ENCODE results near the gene SHH. TPM values are rescaled to one million over a fixed set of nuclear protein-coding genes. Genes with fewer than 3 reads are reported as not detected.

SHH gene
- total and polyA plus RNA-seq, 2 experiments from 2014 or later, result not detected

DNA sequence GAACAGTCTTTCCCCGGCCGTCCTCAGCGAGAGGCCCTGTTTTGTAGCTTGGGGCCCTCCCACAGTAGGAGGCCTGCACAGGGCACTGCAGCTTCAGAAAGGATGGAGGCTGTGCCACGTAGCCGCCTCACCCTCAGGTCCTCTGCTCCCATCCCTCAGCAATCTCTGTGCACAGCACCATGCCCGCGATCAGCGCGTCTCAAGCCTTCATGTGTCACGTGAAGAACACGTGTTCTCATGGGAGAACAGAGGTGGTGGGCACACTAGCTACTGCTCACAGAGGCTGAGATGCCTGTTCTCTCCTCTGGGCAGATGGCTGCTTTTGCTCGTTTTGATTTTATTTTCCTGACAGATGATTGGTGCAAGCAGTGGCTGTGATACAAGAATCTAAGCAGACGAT is 8.5 kb upstream of the SHH start:
- Histone ChIP-seq H3K4me1 (ENCODE audit: insufficient read depth) (no peaks in the 10 kb centered on the region), H3K27ac (ENCODE audit: low read depth) (no peak overlapping the region), H3F3A (replicated peaks; ENCODE audit: low read depth) (no peaks in the 10 kb centered on the region), H3K36me3 (ENCODE audit: insufficient read depth) (no peaks in the 10 kb centered on the region), H4K20me1 (replicated peaks; ENCODE audit: insufficient read depth) (no peaks in the 10 kb centered on the region), H3K79me2 (replicated peaks; ENCODE audit: insufficient read depth) (no peaks in the 10 kb centered on the region), H3K9me2 (ENCODE audit: insufficient read depth) (no peaks in the 10 kb centered on the region), H3K4me3 (no peak overlapping the region), H3K4me2 (no peak overlapping the region), H2AFZ (no peak overlapping the region), H3K27me3 (ENCODE audit: insufficient read depth) (peaks cover under 1% of the 10 kb centered on the region; the same call in 1 of the 2 replicates)
- ATAC-seq, result no peak
- no peak for TF ChIP-seq STAT1 (IDR thresholded peaks at IDR 0.05; ENCODE audit: unreplicated experiment)
- TF ChIP-seq ZNF114 (CRISPR knock-in tag; IDR thresholded peaks at IDR 0.05), result no peak
- TF ChIP-seq, protein P1, sequence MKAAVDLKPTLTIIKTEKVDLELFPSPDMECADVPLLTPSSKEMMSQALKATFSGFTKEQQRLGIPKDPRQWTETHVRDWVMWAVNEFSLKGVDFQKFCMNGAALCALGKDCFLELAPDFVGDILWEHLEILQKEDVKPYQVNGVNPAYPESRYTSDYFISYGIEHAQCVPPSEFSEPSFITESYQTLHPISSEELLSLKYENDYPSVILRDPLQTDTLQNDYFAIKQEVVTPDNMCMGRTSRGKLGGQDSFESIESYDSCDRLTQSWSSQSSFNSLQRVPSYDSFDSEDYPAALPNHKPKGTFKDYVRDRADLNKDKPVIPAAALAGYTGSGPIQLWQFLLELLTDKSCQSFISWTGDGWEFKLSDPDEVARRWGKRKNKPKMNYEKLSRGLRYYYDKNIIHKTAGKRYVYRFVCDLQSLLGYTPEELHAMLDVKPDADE (IDR thresholded peaks at IDR 0.05), result no peak
- no peak for TF ChIP-seq EZH2 (IDR thresholded peaks at IDR 0.05; ENCODE audit: low read depth, unreplicated experiment)
- no peak for TF ChIP-seq NANOG (IDR thresholded peaks at IDR 0.05; ENCODE audit: borderline replicate concordance)
- TF ChIP-seq, protein P2, sequence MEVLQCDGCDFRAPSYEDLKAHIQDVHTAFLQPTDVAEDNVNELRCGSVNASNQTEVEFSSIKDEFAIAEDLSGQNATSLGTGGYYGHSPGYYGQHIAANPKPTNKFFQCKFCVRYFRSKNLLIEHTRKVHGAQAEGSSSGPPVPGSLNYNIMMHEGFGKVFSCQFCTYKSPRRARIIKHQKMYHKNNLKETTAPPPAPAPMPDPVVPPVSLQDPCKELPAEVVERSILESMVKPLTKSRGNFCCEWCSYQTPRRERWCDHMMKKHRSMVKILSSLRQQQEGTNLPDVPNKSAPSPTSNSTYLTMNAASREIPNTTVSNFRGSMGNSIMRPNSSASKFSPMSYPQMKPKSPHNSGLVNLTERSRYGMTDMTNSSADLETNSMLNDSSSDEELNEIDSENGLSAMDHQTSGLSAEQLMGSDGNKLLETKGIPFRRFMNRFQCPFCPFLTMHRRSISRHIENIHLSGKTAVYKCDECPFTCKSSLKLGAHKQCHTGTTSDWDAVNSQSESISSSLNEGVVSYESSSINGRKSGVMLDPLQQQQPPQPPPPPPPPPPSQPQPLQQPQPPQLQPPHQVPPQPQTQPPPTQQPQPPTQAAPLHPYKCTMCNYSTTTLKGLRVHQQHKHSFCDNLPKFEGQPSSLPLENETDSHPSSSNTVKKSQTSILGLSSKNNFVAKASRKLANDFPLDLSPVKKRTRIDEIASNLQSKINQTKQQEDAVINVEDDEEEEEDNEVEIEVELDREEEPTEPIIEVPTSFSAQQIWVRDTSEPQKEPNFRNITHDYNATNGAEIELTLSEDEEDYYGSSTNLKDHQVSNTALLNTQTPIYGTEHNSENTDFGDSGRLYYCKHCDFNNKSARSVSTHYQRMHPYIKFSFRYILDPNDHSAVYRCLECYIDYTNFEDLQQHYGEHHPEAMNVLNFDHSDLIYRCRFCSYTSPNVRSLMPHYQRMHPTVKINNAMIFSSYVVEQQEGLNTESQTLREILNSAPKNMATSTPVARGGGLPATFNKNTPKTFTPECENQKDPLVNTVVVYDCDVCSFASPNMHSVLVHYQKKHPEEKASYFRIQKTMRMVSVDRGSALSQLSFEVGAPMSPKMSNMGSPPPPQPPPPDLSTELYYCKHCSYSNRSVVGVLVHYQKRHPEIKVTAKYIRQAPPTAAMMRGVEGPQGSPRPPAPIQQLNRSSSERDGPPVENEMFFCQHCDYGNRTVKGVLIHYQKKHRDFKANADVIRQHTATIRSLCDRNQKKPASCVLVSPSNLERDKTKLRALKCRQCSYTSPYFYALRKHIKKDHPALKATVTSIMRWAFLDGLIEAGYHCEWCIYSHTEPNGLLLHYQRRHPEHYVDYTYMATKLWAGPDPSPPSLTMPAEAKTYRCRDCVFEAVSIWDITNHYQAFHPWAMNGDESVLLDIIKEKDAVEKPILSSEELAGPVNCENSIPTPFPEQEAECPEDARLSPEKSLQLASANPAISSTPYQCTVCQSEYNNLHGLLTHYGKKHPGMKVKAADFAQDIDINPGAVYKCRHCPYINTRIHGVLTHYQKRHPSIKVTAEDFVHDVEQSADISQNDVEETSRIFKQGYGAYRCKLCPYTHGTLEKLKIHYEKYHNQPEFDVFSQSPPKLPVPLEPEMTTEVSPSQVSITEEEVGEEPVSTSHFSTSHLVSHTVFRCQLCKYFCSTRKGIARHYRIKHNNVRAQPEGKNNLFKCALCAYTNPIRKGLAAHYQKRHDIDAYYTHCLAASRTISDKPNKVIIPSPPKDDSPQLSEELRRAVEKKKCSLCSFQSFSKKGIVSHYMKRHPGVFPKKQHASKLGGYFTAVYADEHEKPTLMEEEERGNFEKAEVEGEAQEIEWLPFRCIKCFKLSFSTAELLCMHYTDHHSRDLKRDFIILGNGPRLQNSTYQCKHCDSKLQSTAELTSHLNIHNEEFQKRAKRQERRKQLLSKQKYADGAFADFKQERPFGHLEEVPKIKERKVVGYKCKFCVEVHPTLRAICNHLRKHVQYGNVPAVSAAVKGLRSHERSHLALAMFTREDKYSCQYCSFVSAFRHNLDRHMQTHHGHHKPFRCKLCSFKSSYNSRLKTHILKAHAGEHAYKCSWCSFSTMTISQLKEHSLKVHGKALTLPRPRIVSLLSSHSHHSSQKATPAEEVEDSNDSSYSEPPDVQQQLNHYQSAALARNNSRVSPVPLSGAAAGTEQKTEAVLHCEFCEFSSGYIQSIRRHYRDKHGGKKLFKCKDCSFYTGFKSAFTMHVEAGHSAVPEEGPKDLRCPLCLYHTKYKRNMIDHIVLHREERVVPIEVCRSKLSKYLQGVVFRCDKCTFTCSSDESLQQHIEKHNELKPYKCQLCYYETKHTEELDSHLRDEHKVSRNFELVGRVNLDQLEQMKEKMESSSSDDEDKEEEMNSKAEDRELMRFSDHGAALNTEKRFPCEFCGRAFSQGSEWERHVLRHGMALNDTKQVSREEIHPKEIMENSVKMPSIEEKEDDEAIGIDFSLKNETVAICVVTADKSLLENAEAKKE (CRISPR knock-in tag; IDR thresholded peaks at IDR 0.05), result no peak
- TF ChIP-seq ZNF331 (CRISPR knock-in tag; IDR thresholded peaks at IDR 0.05; ENCODE audit: low read depth), result no peak
- TF ChIP-seq, protein P3, sequence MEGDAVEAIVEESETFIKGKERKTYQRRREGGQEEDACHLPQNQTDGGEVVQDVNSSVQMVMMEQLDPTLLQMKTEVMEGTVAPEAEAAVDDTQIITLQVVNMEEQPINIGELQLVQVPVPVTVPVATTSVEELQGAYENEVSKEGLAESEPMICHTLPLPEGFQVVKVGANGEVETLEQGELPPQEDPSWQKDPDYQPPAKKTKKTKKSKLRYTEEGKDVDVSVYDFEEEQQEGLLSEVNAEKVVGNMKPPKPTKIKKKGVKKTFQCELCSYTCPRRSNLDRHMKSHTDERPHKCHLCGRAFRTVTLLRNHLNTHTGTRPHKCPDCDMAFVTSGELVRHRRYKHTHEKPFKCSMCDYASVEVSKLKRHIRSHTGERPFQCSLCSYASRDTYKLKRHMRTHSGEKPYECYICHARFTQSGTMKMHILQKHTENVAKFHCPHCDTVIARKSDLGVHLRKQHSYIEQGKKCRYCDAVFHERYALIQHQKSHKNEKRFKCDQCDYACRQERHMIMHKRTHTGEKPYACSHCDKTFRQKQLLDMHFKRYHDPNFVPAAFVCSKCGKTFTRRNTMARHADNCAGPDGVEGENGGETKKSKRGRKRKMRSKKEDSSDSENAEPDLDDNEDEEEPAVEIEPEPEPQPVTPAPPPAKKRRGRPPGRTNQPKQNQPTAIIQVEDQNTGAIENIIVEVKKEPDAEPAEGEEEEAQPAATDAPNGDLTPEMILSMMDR (conservative IDR thresholded peaks at IDR 0.05; ENCODE audit: low read depth in 2 of 2), result no peak
- TF ChIP-seq, protein P4, sequence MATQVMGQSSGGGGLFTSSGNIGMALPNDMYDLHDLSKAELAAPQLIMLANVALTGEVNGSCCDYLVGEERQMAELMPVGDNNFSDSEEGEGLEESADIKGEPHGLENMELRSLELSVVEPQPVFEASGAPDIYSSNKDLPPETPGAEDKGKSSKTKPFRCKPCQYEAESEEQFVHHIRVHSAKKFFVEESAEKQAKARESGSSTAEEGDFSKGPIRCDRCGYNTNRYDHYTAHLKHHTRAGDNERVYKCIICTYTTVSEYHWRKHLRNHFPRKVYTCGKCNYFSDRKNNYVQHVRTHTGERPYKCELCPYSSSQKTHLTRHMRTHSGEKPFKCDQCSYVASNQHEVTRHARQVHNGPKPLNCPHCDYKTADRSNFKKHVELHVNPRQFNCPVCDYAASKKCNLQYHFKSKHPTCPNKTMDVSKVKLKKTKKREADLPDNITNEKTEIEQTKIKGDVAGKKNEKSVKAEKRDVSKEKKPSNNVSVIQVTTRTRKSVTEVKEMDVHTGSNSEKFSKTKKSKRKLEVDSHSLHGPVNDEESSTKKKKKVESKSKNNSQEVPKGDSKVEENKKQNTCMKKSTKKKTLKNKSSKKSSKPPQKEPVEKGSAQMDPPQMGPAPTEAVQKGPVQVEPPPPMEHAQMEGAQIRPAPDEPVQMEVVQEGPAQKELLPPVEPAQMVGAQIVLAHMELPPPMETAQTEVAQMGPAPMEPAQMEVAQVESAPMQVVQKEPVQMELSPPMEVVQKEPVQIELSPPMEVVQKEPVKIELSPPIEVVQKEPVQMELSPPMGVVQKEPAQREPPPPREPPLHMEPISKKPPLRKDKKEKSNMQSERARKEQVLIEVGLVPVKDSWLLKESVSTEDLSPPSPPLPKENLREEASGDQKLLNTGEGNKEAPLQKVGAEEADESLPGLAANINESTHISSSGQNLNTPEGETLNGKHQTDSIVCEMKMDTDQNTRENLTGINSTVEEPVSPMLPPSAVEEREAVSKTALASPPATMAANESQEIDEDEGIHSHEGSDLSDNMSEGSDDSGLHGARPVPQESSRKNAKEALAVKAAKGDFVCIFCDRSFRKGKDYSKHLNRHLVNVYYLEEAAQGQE (IDR thresholded peaks at IDR 0.05; ENCODE audit: unreplicated experiment), result no peak
- no peak for TF ChIP-seq POLR2AphosphoS5 (IDR thresholded peaks at IDR 0.05; ENCODE audit: low read depth)
- TF ChIP-seq JUNB (IDR thresholded peaks at IDR 0.05; ENCODE audit: unreplicated experiment), result no peak
- no peak for TF ChIP-seq EZH2phosphoT487 (IDR thresholded peaks at IDR 0.05; ENCODE audit: unreplicated experiment)
- no peak for TF ChIP-seq CREB1 (CRISPR knock-in tag; IDR thresholded peaks at IDR 0.05; ENCODE audit: low read depth)
- Mint-ChIP-seq H3K27me3 (ENCODE audit: insufficient read depth, low read depth, poor library complexity) (peaks cover 14% of the 10 kb centered on the region), H3K4me1 (no peaks in the 10 kb centered on the region; the same call in 2 of the 3 replicates), H3K4me3 (no peak overlapping the region), H3K9me3 (peaks cover 4% of the 10 kb centered on the region; the same call in 1 of the 3 replicates), H3K27ac (no peak overlapping the region), H3K36me3 (ENCODE audit: low read depth) (no peaks in the 10 kb centered on the region)
- DNase-seq (ENCODE audit: low spot score), result no peak

All from GM23338 (cell line).